Loucy (cell line): ENCODE data around the gene GLRB.

Experiments used
- CTCF ChIP-seq: fragments of 200-600 bp; sonication (generic); conservative IDR thresholded peaks from 2 replicates; pipeline ENCODE4 v1.5.1; 2014; ENCODE audit warnings: mild to moderate bottlenecking, antibody characterized with exemption, low read length
- EZH2phosphoT487 ChIP-seq: fragments of 200-600 bp; IDR thresholded peaks from 2 replicates; pipeline ENCODE4 v1.6.1; 2018; ENCODE audit warnings: antibody characterized with exemption, mild to moderate bottlenecking, moderate library complexity, borderline replicate concordance

GRCh38 chr4:157115613-157116335 is 39.8 kb downstream of the GLRB start:
- no peak for TF ChIP-seq CTCF
- TF ChIP-seq EZH2phosphoT487, result no peak
